ENCODE data around the gene DNAH5. TPM values are rescaled to one million over a fixed set of nuclear protein-coding genes. Genes with fewer than 3 reads are reported as not detected.

DNAH5 gene
- total and polyA plus RNA-seq, 2 donors (not counting 1 experiment from before 2014, with no cell fraction given) = not detected

- peaks cover 3% of the 10 kb centered on the region for H3K4me1 Mint-ChIP-seq
- intact Hi-C loops (cut with micrococcal nuclease) = no loop called here
These were observed 46.4 kb upstream of the DNAH5 start for GRCh38 chr5:13990896-13991295.

GRCh38 chr5:13989832-13990231 is 45.3 kb upstream of the DNAH5 start:
- Histone ChIP-seq H4K20me1 (ENCODE audit: control insufficient read depth, insufficient read depth, low read length, poor library complexity, severe bottlenecking) (no peaks in the 10 kb centered on the region), H3K36me3 (replicated peaks in 1 of 2; ENCODE audit: control extremely low read depth in 1 of 2, control insufficient read depth in 1 of 2, extremely low read depth in 1 of 2, insufficient read depth in 2 of 2, low read length in 1 of 2) (no peaks in the 10 kb centered on the region), H3K4me3 (ENCODE audit: control extremely low read depth in 1 of 5, extremely low read depth in 1 of 5, insufficient read depth in 1 of 5, low read depth in 2 of 5, low read length in 4 of 5) (no peak overlapping the region), H2AFZ (ENCODE audit: insufficient read depth, low read depth, low read length, poor library complexity, severe bottlenecking) (no peak overlapping the region), H3K9ac (ENCODE audit: low read length) (no peak overlapping the region), H3K9me3 (ENCODE audit: control extremely low read depth in 1 of 3, control insufficient read depth in 2 of 3, insufficient read depth in 1 of 3, low read length in 2 of 3) (no peaks in the 10 kb centered on the region), H3K27ac (ENCODE audit: low read length in 2 of 2) (no peak overlapping the region), H3K27me3 (replicated peaks in 1 of 4; ENCODE audit: control extremely low read depth in 1 of 4, control insufficient read depth in 3 of 4, insufficient read depth in 4 of 4, low read length in 3 of 4) (no peaks in the 10 kb centered on the region), H3K79me2 (ENCODE audit: control insufficient read depth, insufficient read depth, low read length) (no peaks in the 10 kb centered on the region), H3K4me1 (ENCODE audit: control insufficient read depth in 2 of 2, insufficient read depth in 2 of 2, low read length in 2 of 2) (no peaks in the 10 kb centered on the region), H3K4me2 (replicated peaks; ENCODE audit: low read depth, low read length, poor library complexity, severe bottlenecking) (no peak overlapping the region)
- DNase-seq (no peak), ATAC-seq (ENCODE audit: low read depth) (no peak)
- Mint-ChIP-seq H3K4me3 (no peak overlapping the region), H3K4me1 (peaks cover 3% of the 10 kb centered on the region), H3K27ac (no peak overlapping the region), H3K27me3 (peaks cover 29% of the 10 kb centered on the region), H3K9me3 (ENCODE audit: insufficient read depth) (no peaks in the 10 kb centered on the region)
- intact Hi-C loops (cut with micrococcal nuclease) = no loop called here
- WGBS (ENCODE audit: insufficient coverage) = no CpG with 5 or more reads among the region's 2 CpGs
- CTCF ChIA-PET = interaction anchor here (0.7 to 1.0 kb wide), 2 partner anchors 9 to 374 kb away, joined by 4 read pairs; no protein-coding TSS in a partner anchor
- TF ChIP-seq EZH2 (IDR thresholded peaks at IDR 0.05; ENCODE audit: borderline replicate concordance, insufficient read depth, low read depth, low read length, poor library complexity, severe bottlenecking) = no peak
- TF ChIP-seq CTCF (IDR thresholded peaks at IDR 0.05) = no peak
- POLR2A ChIA-PET = no interaction called here

More at GRCh38 chr5:13990896-13991295, 46.4 kb upstream of the DNAH5 start:
- POLR2A ChIA-PET = no interaction called here
- H3K27me3 Mint-ChIP-seq = peaks cover 30% of the 10 kb centered on the region
- no CpG with 5 or more reads among the region's 2 CpGs for WGBS (ENCODE audit: insufficient coverage)
- TF ChIP-seq EZH2 (IDR thresholded peaks at IDR 0.05; ENCODE audit: borderline replicate concordance, insufficient read depth, low read depth, low read length, poor library complexity, severe bottlenecking) (no peak), CTCF (IDR thresholded peaks at IDR 0.05) (no peak)
- no peaks in the 10 kb centered on the region for H3K36me3 ChIP-seq (replicated peaks in 1 of 2; ENCODE audit: control extremely low read depth in 1 of 2, control insufficient read depth in 1 of 2, extremely low read depth in 1 of 2, insufficient read depth in 2 of 2, low read length in 1 of 2)
- no peak for ATAC-seq (ENCODE audit: low read depth)
- no peak overlapping the region for H3K9ac ChIP-seq (ENCODE audit: low read length)
- no peak overlapping the region for H2AFZ ChIP-seq (ENCODE audit: insufficient read depth, low read depth, low read length, poor library complexity, severe bottlenecking)
- no peaks in the 10 kb centered on the region for H3K9me3 ChIP-seq (ENCODE audit: control extremely low read depth in 1 of 3, control insufficient read depth in 2 of 3, insufficient read depth in 1 of 3, low read length in 2 of 3)
- H4K20me1 ChIP-seq (ENCODE audit: control insufficient read depth, insufficient read depth, low read length, poor library complexity, severe bottlenecking) = no peaks in the 10 kb centered on the region
- H3K4me1 ChIP-seq (ENCODE audit: control insufficient read depth in 2 of 2, insufficient read depth in 2 of 2, low read length in 2 of 2) = no peaks in the 10 kb centered on the region
- H3K9me3 Mint-ChIP-seq (ENCODE audit: insufficient read depth) = no peaks in the 10 kb centered on the region
- H3K4me2 ChIP-seq (replicated peaks; ENCODE audit: low read depth, low read length, poor library complexity, severe bottlenecking) = no peak overlapping the region
- H3K4me3 ChIP-seq (ENCODE audit: control extremely low read depth in 1 of 5, extremely low read depth in 1 of 5, insufficient read depth in 1 of 5, low read depth in 2 of 5, low read length in 4 of 5) = no peak overlapping the region
- DNase-seq = no peak
- no peaks in the 10 kb centered on the region for H3K27me3 ChIP-seq (replicated peaks in 1 of 4; ENCODE audit: control extremely low read depth in 1 of 4, control insufficient read depth in 3 of 4, insufficient read depth in 4 of 4, low read length in 3 of 4)
- no peaks in the 10 kb centered on the region for H3K79me2 ChIP-seq (ENCODE audit: control insufficient read depth, insufficient read depth, low read length)
- no peak overlapping the region for H3K27ac Mint-ChIP-seq
- CTCF ChIA-PET = interaction anchor here (0.6 kb wide), 1 partner anchor 557 kb away, joined by 3 read pairs; no protein-coding TSS in a partner anchor
- H3K4me3 Mint-ChIP-seq = no peak overlapping the region
- H3K27ac ChIP-seq (ENCODE audit: low read length in 2 of 2) = no peak overlapping the region
